Nephron (organoid): ENCODE data around the gene NAT10.
A peak's percentile ranks its signal among the peaks of the same experiment; 100 is the strongest.

Source experiments
- H3K27ac Mint-ChIP-seq, 3 experiments: 2 replicates each; pipeline ENCODE4 v1.8.0; 2020; ENCODE audit warnings: mixed read lengths in 3 of 3, mild to moderate bottlenecking in 2 of 3, moderate library complexity in 1 of 3
- H3K27me3 Mint-ChIP-seq: 2 replicates; pipeline ENCODE4 v1.8.0; 2021; ENCODE audit warnings: low read depth, mild to moderate bottlenecking, moderate library complexity, mixed read lengths
- H3K36me3 Mint-ChIP-seq: 2 replicates; pipeline ENCODE4 v1.8.0; 2020; ENCODE audit warnings: low read depth, mixed read lengths
- H3K4me1 Mint-ChIP-seq: 2 replicates; pipeline ENCODE4 v1.8.0; 2020; ENCODE audit warnings: mixed read lengths
- H3K4me3 Mint-ChIP-seq, 3 experiments: 2 replicates each; pipeline ENCODE4 v1.8.0; 2020; ENCODE audit warnings: mild to moderate bottlenecking in 3 of 3, mixed read lengths in 3 of 3, moderate library complexity in 2 of 3
- H3K9me3 Mint-ChIP-seq: 2 replicates; pipeline ENCODE4 v1.8.0; 2020; ENCODE audit warnings: mixed read lengths
- TF ChIP-seq, protein P1 (sequence below), 3 experiments: fragments of 200-600 bp; sonication (generic); IDR thresholded peaks; one replicate each; pipeline ENCODE4 v1.5.0; 2021; ENCODE audit warnings: antibody characterized with exemption in 3 of 3; ENCODE audit not compliant: unreplicated experiment in 3 of 3

Gene NAT10

GRCh38 chr11:34185926-34186841 is 80.8 kb downstream of the NAT10 start:
- Mint-ChIP-seq H3K4me1 (peaks cover 50% of the 10 kb centered on the region), H3K27ac (peak overlapping the region in 2 of 3 experiments; percentile 18 to 61), H3K27me3 (peaks cover 5% of the 10 kb centered on the region), H3K9me3 (no peaks in the 10 kb centered on the region), H3K4me3 (no peak overlapping the region), H3K36me3 (no peaks in the 10 kb centered on the region)
- TF ChIP-seq, protein P1, sequence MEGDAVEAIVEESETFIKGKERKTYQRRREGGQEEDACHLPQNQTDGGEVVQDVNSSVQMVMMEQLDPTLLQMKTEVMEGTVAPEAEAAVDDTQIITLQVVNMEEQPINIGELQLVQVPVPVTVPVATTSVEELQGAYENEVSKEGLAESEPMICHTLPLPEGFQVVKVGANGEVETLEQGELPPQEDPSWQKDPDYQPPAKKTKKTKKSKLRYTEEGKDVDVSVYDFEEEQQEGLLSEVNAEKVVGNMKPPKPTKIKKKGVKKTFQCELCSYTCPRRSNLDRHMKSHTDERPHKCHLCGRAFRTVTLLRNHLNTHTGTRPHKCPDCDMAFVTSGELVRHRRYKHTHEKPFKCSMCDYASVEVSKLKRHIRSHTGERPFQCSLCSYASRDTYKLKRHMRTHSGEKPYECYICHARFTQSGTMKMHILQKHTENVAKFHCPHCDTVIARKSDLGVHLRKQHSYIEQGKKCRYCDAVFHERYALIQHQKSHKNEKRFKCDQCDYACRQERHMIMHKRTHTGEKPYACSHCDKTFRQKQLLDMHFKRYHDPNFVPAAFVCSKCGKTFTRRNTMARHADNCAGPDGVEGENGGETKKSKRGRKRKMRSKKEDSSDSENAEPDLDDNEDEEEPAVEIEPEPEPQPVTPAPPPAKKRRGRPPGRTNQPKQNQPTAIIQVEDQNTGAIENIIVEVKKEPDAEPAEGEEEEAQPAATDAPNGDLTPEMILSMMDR (IDR thresholded peaks at IDR 0.05; ENCODE audit: unreplicated experiment in 3 of 3), result no peak

DNA sequence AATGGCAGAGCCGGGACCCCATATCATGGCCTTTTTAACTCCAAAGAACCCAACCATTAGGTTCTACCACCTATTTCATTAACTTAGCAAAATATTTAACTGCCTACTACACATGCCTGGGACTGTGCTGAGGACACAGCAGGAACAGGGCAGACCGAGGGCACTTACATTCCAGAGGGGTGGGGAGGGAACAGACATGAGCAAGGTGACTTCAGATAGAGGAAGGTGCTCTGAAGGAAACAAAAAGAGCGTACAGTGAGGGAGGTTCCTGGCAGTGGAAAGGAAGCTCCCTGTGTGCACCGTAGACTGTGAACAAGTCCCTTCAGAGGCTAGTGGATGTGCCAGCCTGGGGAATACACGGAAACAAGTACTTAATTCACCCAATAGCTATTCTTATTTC is 82.8 kb downstream of the NAT10 start:
- TF ChIP-seq, protein P1 (IDR thresholded peaks at IDR 0.05; ENCODE audit: unreplicated experiment in 3 of 3), result no peak
- Mint-ChIP-seq H3K36me3 (no peaks in the 10 kb centered on the region), H3K4me3 (no peak overlapping the region), H3K9me3 (no peaks in the 10 kb centered on the region), H3K27ac (peak overlapping the region; percentile 27 to 50 (median 43)), H3K27me3 (peaks cover 5% of the 10 kb centered on the region), H3K4me1 (peaks cover 61% of the 10 kb centered on the region)

- H3K27ac Mint-ChIP-seq, result peak overlapping the region in 2 of 3 experiments; percentile 50 to 80
- TF ChIP-seq, protein P1 (IDR thresholded peaks at IDR 0.05; ENCODE audit: unreplicated experiment in 3 of 3), result no peak
- H3K4me3 Mint-ChIP-seq, result no peak overlapping the region
- peaks cover 64% of the 10 kb centered on the region for H3K4me1 Mint-ChIP-seq
- no peaks in the 10 kb centered on the region for H3K9me3 Mint-ChIP-seq
- H3K36me3 Mint-ChIP-seq, result no peaks in the 10 kb centered on the region
- H3K27me3 Mint-ChIP-seq, result peaks cover 5% of the 10 kb centered on the region
Measured at GRCh38 chr11:34189191-34189590, 83.8 kb downstream of the NAT10 start.

DNA sequence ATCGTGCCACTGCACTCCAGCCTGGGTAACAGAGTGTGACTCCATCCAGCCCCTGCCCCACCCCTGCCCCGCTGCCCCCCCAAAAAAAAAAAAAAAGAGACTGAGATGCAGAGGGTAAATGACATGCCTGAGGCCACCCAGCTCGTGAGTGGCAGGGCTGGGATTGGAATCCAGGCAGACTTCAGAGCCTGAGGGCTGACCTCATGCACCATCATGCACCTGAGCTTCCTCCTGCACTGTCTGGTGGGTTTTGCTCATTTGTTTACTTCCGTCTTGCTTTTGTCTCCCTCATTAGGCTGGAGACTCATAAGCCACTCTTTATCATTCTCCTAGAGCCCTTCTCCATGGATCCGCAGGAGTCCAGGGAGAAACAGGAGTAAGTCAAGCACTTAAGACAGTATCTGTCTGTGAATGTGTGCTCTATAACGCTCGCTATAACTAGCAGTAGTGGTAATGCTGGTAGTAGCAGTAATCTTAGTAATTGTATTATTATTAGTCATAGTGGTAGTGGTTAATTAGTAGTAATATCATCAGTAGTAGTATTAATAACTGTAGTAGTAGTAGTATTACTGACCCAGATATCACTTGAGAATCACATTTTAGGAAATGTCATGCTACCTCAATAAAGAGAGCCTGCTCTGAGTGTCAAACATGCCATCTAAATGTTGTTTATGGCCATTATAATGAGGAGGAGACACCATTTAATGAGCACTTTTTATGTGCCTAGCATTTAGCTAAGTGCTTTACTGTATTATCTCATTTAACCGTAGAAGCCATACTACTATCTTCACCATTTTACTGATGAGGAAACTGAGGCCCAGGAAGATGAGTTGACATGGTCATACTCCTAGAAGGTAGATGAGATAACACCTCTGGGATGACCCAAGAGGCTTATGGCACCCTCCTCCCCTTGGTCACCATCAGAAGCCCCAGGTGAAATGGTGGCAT is 85.0 kb downstream of the NAT10 start:
- no peak overlapping the region for H3K27ac Mint-ChIP-seq
- H3K27me3 Mint-ChIP-seq, result peaks cover 5% of the 10 kb centered on the region

GRCh38 chr11:34191578-34191977 is 86.1 kb downstream of the NAT10 start:
- H3K27ac Mint-ChIP-seq, result no peak overlapping the region
- peaks cover 5% of the 10 kb centered on the region for H3K27me3 Mint-ChIP-seq
- TF ChIP-seq, protein P1 (IDR thresholded peaks at IDR 0.05; ENCODE audit: unreplicated experiment in 3 of 3), result no peak
- no peaks in the 10 kb centered on the region for H3K36me3 Mint-ChIP-seq
- peaks cover 44% of the 10 kb centered on the region for H3K4me1 Mint-ChIP-seq
- no peak overlapping the region for H3K4me3 Mint-ChIP-seq
- no peaks in the 10 kb centered on the region for H3K9me3 Mint-ChIP-seq

More for the DNA sequence above, 85.0 kb downstream of the NAT10 start:
- TF ChIP-seq, protein P1 (IDR thresholded peaks at IDR 0.05; ENCODE audit: unreplicated experiment in 3 of 3), result no peak
- H3K4me1 Mint-ChIP-seq, result peaks cover 56% of the 10 kb centered on the region
- H3K4me3 Mint-ChIP-seq, result no peak overlapping the region
- no peaks in the 10 kb centered on the region for H3K9me3 Mint-ChIP-seq
- H3K36me3 Mint-ChIP-seq, result no peaks in the 10 kb centered on the region
